Esophagus muscularis mucosa (tissue), 4 donors: ENCODE measurements around the gene SH3PXD2A.

Experiments
- CTCF ChIP-seq, 3 experiments: fragments of 200-600 bp in 2 of 3; fragments of 450-650 bp in 1 of 3; sonication (generic) in 2 of 3; IDR thresholded peaks; one replicate each; pipeline ENCODE4 v1.5.1; 2017 to 2019; ENCODE audit warnings: antibody characterized with exemption in 3 of 3, mild to moderate bottlenecking in 2 of 3, moderate library complexity in 1 of 3
- EP300 ChIP-seq: sonication (generic); formaldehyde crosslinking; IDR thresholded peaks from one replicate; pipeline ENCODE4 v1.6.1; 2017; ENCODE audit warnings: antibody characterized with exemption
- POLR2A ChIP-seq: fragments of 450-650 bp; IDR thresholded peaks from one replicate; pipeline ENCODE4 v1.6.1; 2017; ENCODE audit warnings: antibody characterized with exemption, moderate library complexity, mild to moderate bottlenecking, low read depth
- POLR2AphosphoS5 ChIP-seq, 2 donors: sonication (generic); formaldehyde crosslinking; IDR thresholded peaks; one replicate each; pipeline ENCODE4 v1.6.1; 2017; ENCODE audit warnings: antibody characterized with exemption in 2 of 2

GRCh38 chr10:103672345-103672744, 183.0 kb downstream of the SH3PXD2A start:
- no peak for TF ChIP-seq CTCF (IDR thresholded peaks at IDR 0.05)
- TF ChIP-seq POLR2A, result no peak
- no peak for TF ChIP-seq POLR2AphosphoS5 (IDR thresholded peaks at IDR 0.05)
- TF ChIP-seq EP300, result no peak
